C4-2B (cell line): Measurements from ENCODE around the gene SERPINH1.

Experiments
- H3K27ac ChIP-seq: fragments of 450-650 bp; 2 replicates; pipeline ENCODE4 v1.5.1; 2017
- CTCF ChIP-seq: fragments of 450-650 bp; conservative IDR thresholded peaks from 2 replicates; pipeline ENCODE4 v1.5.1; 2017; ENCODE audit warnings: mild to moderate bottlenecking
- ZFX ChIP-seq: fragments of 450-650 bp; IDR thresholded peaks from 2 replicates; pipeline ENCODE4 v1.6.1; 2017

The SERPINH1 gene

GRCh38 chr11:75594211-75594610 lies 32.2 kb downstream of the SERPINH1 start:
- TF ChIP-seq CTCF = no peak
- TF ChIP-seq ZFX = no peak
- H3K27ac ChIP-seq = no peak overlapping the region

GRCh38 chr11:75595429-75595828 lies 33.4 kb downstream of the SERPINH1 start:
- no peak overlapping the region for H3K27ac ChIP-seq
- TF ChIP-seq ZFX (no peak), CTCF (no peak)

- TF ChIP-seq CTCF = no peak
- TF ChIP-seq ZFX = no peak
- H3K27ac ChIP-seq = no peak overlapping the region
Measured at GRCh38 chr11:75596914-75597313, 34.9 kb downstream of the SERPINH1 start.

GRCh38 chr11:75597636-75598035 lies 35.6 kb downstream of the SERPINH1 start:
- no peak overlapping the region for H3K27ac ChIP-seq
- no peak for TF ChIP-seq ZFX
- peak; percentile 82 for TF ChIP-seq CTCF

GRCh38 chr11:75598264-75598663 lies 36.2 kb downstream of the SERPINH1 start:
- TF ChIP-seq ZFX (no peak), CTCF (no peak)
- no peak overlapping the region for H3K27ac ChIP-seq

- TF ChIP-seq CTCF (no peak), ZFX (no peak)
- no peak overlapping the region for H3K27ac ChIP-seq
Measured at GRCh38 chr11:75598900-75599299, 36.8 kb downstream of the SERPINH1 start.

GRCh38 chr11:75600356-75600755 lies 38.3 kb downstream of the SERPINH1 start:
- no peak for TF ChIP-seq CTCF
- TF ChIP-seq ZFX = no peak
- H3K27ac ChIP-seq = no peak overlapping the region
